Gastroesophageal sphincter (tissue), 4 donors: ENCODE measurements around the gene RRAD. TPM values are rescaled to one million over a fixed set of nuclear protein-coding genes. Genes with fewer than 3 reads are reported as not detected.
"Not testable (repeated sequence)": the region's sequence is repeated elsewhere in the genome, so short reads cannot be mapped to it uniquely, and the experiment has no call there.

Source experiments
- ATAC-seq: fragments of 150-250 bp; one replicate; pipeline ENCODE4 v1.9.1; 2016; ENCODE audit warnings: mild to moderate bottlenecking, moderate library complexity
- H3K27ac ChIP-seq, 4 donors: fragments of 200-600 bp; sonication (generic) in 3 of 4; 1 replicate in 3 of 4; 2 replicates in 1 of 4; pipeline ENCODE4 v1.5.1; 2016 to 2019
- H3K27me3 ChIP-seq: fragments of 200-600 bp; sonication (generic); one replicate; pipeline ENCODE4 v1.5.1; 2019
- H3K36me3 ChIP-seq, 2 donors: fragments of 200-600 bp; sonication (generic); one replicate each; pipeline ENCODE4 v1.5.1; 2019; ENCODE audit warnings: control low read depth in 1 of 2
- H3K4me1 ChIP-seq, 3 donors: fragments of 200-600 bp; sonication (generic); 1 replicate in 2 of 3; 2 replicates in 1 of 3; pipeline ENCODE4 v1.5.1; 2016 to 2019; ENCODE audit warnings: control low read depth in 2 of 3
- H3K4me3 ChIP-seq, 2 donors: fragments of 200-600 bp; sonication (generic); one replicate each; pipeline ENCODE4 v1.5.1; 2019; ENCODE audit warnings: mild to moderate bottlenecking in 1 of 2, moderate library complexity in 1 of 2
- H3K9me3 ChIP-seq, 3 donors: fragments of 200-600 bp; sonication (generic); one replicate each; pipeline ENCODE4 v1.5.1; 2017 to 2019; ENCODE audit warnings: control low read depth in 2 of 3
- EP300 ChIP-seq: sonication (generic); formaldehyde crosslinking; IDR thresholded peaks from one replicate; pipeline ENCODE4 v1.6.1; 2017; ENCODE audit warnings: antibody characterized with exemption, mild to moderate bottlenecking
- POLR2A ChIP-seq, 2 donors: fragments of 450-650 bp; IDR thresholded peaks; one replicate each; pipeline ENCODE4 v1.6.1; 2017; ENCODE audit warnings: antibody characterized with exemption in 2 of 2, mild to moderate bottlenecking in 2 of 2, moderate library complexity in 1 of 2
- POLR2AphosphoS5 ChIP-seq: sonication (generic); formaldehyde crosslinking; IDR thresholded peaks from one replicate; pipeline ENCODE4 v1.6.1; 2017; ENCODE audit warnings: antibody characterized with exemption
- WGBS, 2 donors: methylation state at CpG; one replicate each; pipeline ENCODE4 v1.1.5; 2018; ENCODE audit warnings: low coverage in 1 of 2; 5-methylcytosine and 5-hydroxymethylcytosine counted together
- total RNA-seq, 4 donors: library from RNA; depleted of rRNA; stranded (reverse); fragments of >200 nt; gene quantifications; one replicate each; pipeline ENCODE4 v1.1.0, GENCODE V29; 2016
- TF ChIP-seq, protein P1 (sequence below), 4 experiments: fragments of 200-600 bp in 2 of 4; fragments of 450-650 bp in 2 of 4; sonication (generic) in 1 of 4; IDR thresholded peaks; one replicate each; pipeline ENCODE4 v1.5.1; 2017 to 2019; ENCODE audit warnings: antibody characterized with exemption in 4 of 4, mild to moderate bottlenecking in 2 of 4, moderate library complexity in 2 of 4

The RRAD gene
- total RNA-seq, 4 donors from 2014 or later, result 33.4 to 103 (median 50.8) TPM

- H3K27me3 ChIP-seq, result no peaks in the 10 kb centered on the region
- no peak overlapping the region for H3K27ac ChIP-seq
- H3K4me1 ChIP-seq, result peaks cover 5 to 50% (median 29%) of the 10 kb centered on the region in 3 donors
- no peaks in the 10 kb centered on the region for H3K9me3 ChIP-seq
- TF ChIP-seq POLR2AphosphoS5, result no peak
- TF ChIP-seq, protein P1, sequence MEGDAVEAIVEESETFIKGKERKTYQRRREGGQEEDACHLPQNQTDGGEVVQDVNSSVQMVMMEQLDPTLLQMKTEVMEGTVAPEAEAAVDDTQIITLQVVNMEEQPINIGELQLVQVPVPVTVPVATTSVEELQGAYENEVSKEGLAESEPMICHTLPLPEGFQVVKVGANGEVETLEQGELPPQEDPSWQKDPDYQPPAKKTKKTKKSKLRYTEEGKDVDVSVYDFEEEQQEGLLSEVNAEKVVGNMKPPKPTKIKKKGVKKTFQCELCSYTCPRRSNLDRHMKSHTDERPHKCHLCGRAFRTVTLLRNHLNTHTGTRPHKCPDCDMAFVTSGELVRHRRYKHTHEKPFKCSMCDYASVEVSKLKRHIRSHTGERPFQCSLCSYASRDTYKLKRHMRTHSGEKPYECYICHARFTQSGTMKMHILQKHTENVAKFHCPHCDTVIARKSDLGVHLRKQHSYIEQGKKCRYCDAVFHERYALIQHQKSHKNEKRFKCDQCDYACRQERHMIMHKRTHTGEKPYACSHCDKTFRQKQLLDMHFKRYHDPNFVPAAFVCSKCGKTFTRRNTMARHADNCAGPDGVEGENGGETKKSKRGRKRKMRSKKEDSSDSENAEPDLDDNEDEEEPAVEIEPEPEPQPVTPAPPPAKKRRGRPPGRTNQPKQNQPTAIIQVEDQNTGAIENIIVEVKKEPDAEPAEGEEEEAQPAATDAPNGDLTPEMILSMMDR (IDR thresholded peaks at IDR 0.05), result no peak
- no peak for TF ChIP-seq POLR2A (IDR thresholded peaks at IDR 0.05)
- no peak for TF ChIP-seq EP300
- ATAC-seq, result no peak
- 90 to 91% methylated on average over 4 of the region's 4 CpGs for WGBS, 2 donors
- H3K4me3 ChIP-seq, result no peak overlapping the region
- H3K36me3 ChIP-seq, result peaks cover 0 to 64% of the 10 kb centered on the region in 2 donors
Measured at GRCh38 chr16:66936889-66937554, 11.7 kb upstream of the RRAD start.

- Histone ChIP-seq H3K4me3 (peak overlapping the region in 1 of 2 donors; percentile 97), H3K4me1 (peaks cover 5 to 54% (median 29%) of the 10 kb centered on the region in 3 donors), H3K36me3 (peaks cover 0 to 64% of the 10 kb centered on the region in 2 donors), H3K27me3 (no peaks in the 10 kb centered on the region), H3K9me3 (no peaks in the 10 kb centered on the region), H3K27ac (peak overlapping the region in 1 of 4 donors; percentile 97)
- ATAC-seq, result no peak
- TF ChIP-seq POLR2A (IDR thresholded peaks at IDR 0.05), result no peak
- whole genome bisulfite sequencing, 2 donors, result 68% methylated on average over 5 of the region's 6 CpGs; no CpG with 5 or more reads in 1 of the 2 donors
Measured at GRCh38 chr16:66936462-66936861, 11.1 kb upstream of the RRAD start.

DNA sequence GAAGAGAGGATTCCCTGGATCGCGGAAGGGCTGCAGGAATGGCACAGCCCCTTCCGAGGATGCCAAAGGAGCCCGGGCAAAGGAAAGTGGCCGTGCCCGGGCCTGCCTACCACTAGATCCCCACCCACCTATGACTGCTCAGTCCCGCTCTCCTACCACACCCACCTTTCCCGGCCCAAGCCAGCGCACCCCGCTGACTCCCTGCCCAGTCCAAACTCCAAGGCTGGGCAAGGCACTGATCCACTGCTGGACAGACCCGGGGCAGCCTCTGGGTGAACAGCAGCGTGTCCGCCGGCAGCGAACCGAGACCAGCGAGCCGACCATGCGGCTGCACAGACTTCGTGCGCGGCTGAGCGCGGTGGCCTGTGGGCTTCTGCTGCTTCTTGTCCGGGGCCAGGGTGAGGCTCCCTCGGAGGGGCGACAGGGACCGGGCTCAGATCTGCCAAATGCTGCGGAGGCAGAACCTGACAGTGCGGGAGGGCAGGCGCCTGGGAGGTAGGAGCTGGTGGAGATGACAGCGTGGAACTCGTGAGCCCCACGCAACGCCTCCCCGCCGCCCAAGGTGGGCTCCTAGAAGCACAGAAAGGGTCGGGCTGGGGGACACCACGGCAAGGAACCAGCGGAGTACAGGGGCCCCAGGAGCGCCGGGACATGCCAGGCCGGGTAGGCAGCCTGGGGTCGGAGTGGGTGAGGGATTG lies 10.1 kb upstream of the RRAD start, which contains the start of gene CES2:
TSS of gene CES2 (plus strand) at position 203 of the 698 bp plus-strand sequence. CDS start at position 323, 120 bp downstream.
- ATAC-seq, result peak; percentile 45
- peak within 1 kb of the TSS; percentile 97 for H3K4me3 ChIP-seq
- peaks cover 0 to 57% of the 10 kb centered on the region in 2 donors for H3K36me3 ChIP-seq
- TF ChIP-seq POLR2A (IDR thresholded peaks at IDR 0.05) (no peak), POLR2AphosphoS5 (no peak)
- WGBS, 2 donors, result 0 to 31% methylated on average over 1 to 12 of the region's 44 CpGs
- no peaks in the 10 kb centered on the region for H3K27me3 ChIP-seq
- H3K27ac ChIP-seq, result peak within 1 kb of the TSS; percentile 88 to 98 (median 97)
- no peaks in the 10 kb centered on the region for H3K9me3 ChIP-seq
- H3K4me1 ChIP-seq, result peaks cover 5 to 54% (median 29%) of the 10 kb centered on the region in 3 donors

- ATAC-seq, H3K27me3 ChIP-seq, H3K9me3 ChIP-seq: not testable (repeated sequence)
- Histone ChIP-seq H3K4me3 (peak overlapping the region; percentile 97), H3K4me1 (peaks cover 5 to 54% (median 29%) of the 10 kb centered on the region in 3 donors), H3K27ac (peak overlapping the region; percentile 88 to 98 (median 97)), H3K36me3 (peaks cover 0 to 51% of the 10 kb centered on the region in 2 donors)
- WGBS, 2 donors, result 0% methylated on average over 6 to 15 of the region's 24 CpGs
Measured at GRCh38 chr16:66934839-66935313, 9.5 kb upstream of the RRAD start.

- peak within 1 kb of the TSS; percentile 88 to 98 (median 97) for H3K27ac ChIP-seq
- H3K36me3 ChIP-seq, result peaks cover 0 to 45% of the 10 kb centered on the region in 2 donors
- H3K9me3 ChIP-seq, result no peaks in the 10 kb centered on the region
- TF ChIP-seq POLR2AphosphoS5 (peak; percentile 99), EP300 (no peak), POLR2A (IDR thresholded peaks at IDR 0.05) (peak; percentile 77 to 90)
- TF ChIP-seq, protein P1 (IDR thresholded peaks at IDR 0.05), result no peak
- H3K27me3 ChIP-seq, result no peaks in the 10 kb centered on the region
- peaks cover 5 to 54% (median 29%) of the 10 kb centered on the region in 3 donors for H3K4me1 ChIP-seq
- ATAC-seq, result peak; percentile 87
- WGBS, 2 donors, result no CpG with 5 or more reads among the region's 76 CpGs
- H3K4me3 ChIP-seq, result peak within 1 kb of the TSS; percentile 97
Measured at GRCh38 chr16:66934138-66934838, 9.0 kb upstream of the RRAD start, which contains the start of gene CIAO2B. TSS of gene CIAO2B (minus strand) at chr16:66934402. CDS start at chr16:66934364, 38 bp downstream.

DNA sequence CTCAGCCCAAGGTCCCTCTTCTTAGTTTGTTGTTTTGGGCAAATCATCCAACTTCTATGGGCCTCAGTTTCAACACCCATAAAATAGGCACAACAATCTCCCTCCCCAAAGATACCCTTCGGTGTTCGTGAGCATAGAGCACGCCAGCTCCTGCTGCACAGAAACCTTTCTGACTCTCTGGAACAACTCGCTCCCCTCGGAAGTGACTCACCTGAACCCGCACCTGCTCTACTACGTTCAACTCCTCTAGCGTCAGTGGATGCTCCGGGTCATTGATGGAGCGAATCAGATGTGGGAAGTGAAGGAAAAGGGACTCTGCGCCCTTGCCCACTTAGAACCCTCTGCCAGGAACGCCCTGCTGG lies 8.4 kb upstream of the RRAD start:
- WGBS, 2 donors, result 0% methylated on average over 7 to 9 of the region's 12 CpGs
- no peak for TF ChIP-seq EP300
- TF ChIP-seq POLR2A (IDR thresholded peaks at IDR 0.05), result no peak
- TF ChIP-seq, protein P1 (IDR thresholded peaks at IDR 0.05), result no peak
- no peak for TF ChIP-seq POLR2AphosphoS5
- Histone ChIP-seq H3K4me1 (peaks cover 5 to 54% (median 29%) of the 10 kb centered on the region in 3 donors), H3K9me3 (no peaks in the 10 kb centered on the region), H3K27ac (peak overlapping the region; percentile 88 to 98 (median 97)), H3K4me3 (peak overlapping the region; percentile 97), H3K36me3 (peaks cover 0 to 40% of the 10 kb centered on the region in 2 donors), H3K27me3 (no peaks in the 10 kb centered on the region)
- ATAC-seq, result peak; percentile 5
